ENCODE measurements around the gene F2R.

The F2R gene

GRCh38 chr5:76690704-76691466, 25.0 kb upstream of the F2R start:
- DNase-seq (ENCODE audit: low read depth in 2 of 2): no peak

GRCh38 chr5:76691467-76692273, 24.3 kb upstream of the F2R start:
- DNase-seq (ENCODE audit: low read depth in 2 of 2): no peak

- no peak for DNase-seq (ENCODE audit: low read depth in 2 of 2)
Measured at GRCh38 chr5:76692274-76692540, 23.7 kb upstream of the F2R start.

- DNase-seq (ENCODE audit: low read depth in 2 of 2): no peak
Measured at GRCh38 chr5:76692651-76693050, 23.3 kb upstream of the F2R start.

- no peak for DNase-seq (ENCODE audit: low read depth in 2 of 2)
Measured at GRCh38 chr5:76693141-76693540, 22.8 kb upstream of the F2R start.

GRCh38 chr5:76694317-76694716, 21.6 kb upstream of the F2R start:
- DNase-seq (ENCODE audit: low read depth in 2 of 2): no peak

- no peak for DNase-seq (ENCODE audit: low read depth in 2 of 2)
Measured at GRCh38 chr5:76695346-76695745, 20.6 kb upstream of the F2R start.

GRCh38 chr5:76696251-76696650, 19.7 kb upstream of the F2R start:
- no peak for DNase-seq (ENCODE audit: low read depth in 2 of 2)

GRCh38 chr5:76697670-76698069, 18.3 kb upstream of the F2R start:
- DNase-seq (ENCODE audit: low read depth in 2 of 2): no peak

- no peak for DNase-seq (ENCODE audit: low read depth in 2 of 2)
Measured at GRCh38 chr5:76700571-76700970, 15.4 kb upstream of the F2R start.

GRCh38 chr5:76701298-76701697, 14.6 kb upstream of the F2R start:
- no peak for DNase-seq (ENCODE audit: low read depth in 2 of 2)

GRCh38 chr5:76703707-76704106, 12.2 kb upstream of the F2R start:
- DNase-seq (ENCODE audit: low read depth in 2 of 2): no peak

- no peak for DNase-seq (ENCODE audit: low read depth in 2 of 2)
Measured at GRCh38 chr5:76704131-76704663, 11.7 kb upstream of the F2R start.

- DNase-seq (ENCODE audit: low read depth in 2 of 2): no peak
Measured at GRCh38 chr5:76705574-76705973, 10.4 kb upstream of the F2R start.

- no peak for DNase-seq (ENCODE audit: low read depth in 2 of 2)
Measured at GRCh38 chr5:76709762-76710161, 6.2 kb upstream of the F2R start.

- DNase-seq (ENCODE audit: low read depth in 2 of 2): no peak
Measured at GRCh38 chr5:76710991-76711390, 4.9 kb upstream of the F2R start.

GRCh38 chr5:76714751-76715485, 1.0 kb upstream of the F2R start:
- DNase-seq (ENCODE audit: low read depth in 2 of 2): no peak

GRCh38 chr5:76715486-76715735, 515 bp upstream of the F2R start:
- DNase-seq (ENCODE audit: low read depth in 2 of 2): no peak

- DNase-seq (ENCODE audit: low read depth in 2 of 2): no peak
Measured at GRCh38 chr5:76716456-76717157, 681 bp downstream of the F2R start.

- no peak for DNase-seq (ENCODE audit: low read depth in 2 of 2)
Measured at GRCh38 chr5:76717222-76718083, 1.5 kb downstream of the F2R start.

- DNase-seq (ENCODE audit: low read depth in 2 of 2): no peak
Measured at GRCh38 chr5:76718381-76718832, 2.5 kb downstream of the F2R start.

All from stimulated activated CD4-positive, alpha-beta T cell treated with anti-CD3 and anti-CD28 coated beads, Interleukin-1b, Interleukin-23, amount 100 ng/mL, for 4 hours (primary cell).